Prostate gland (tissue), 2 donors: Measurements from ENCODE around the gene TEX2. TPM values are rescaled to one million over a fixed set of nuclear protein-coding genes. Genes with fewer than 3 reads are reported as not detected.

Experiments used
- DNase-seq: peaks from one replicate; pipeline ENCODE4 v3.0.0-alpha.2; 2019; ENCODE audit warnings: low spot score
- H3K27ac ChIP-seq, 2 donors: fragments of 200-600 bp; sonication (generic); 2 replicates each; pipeline ENCODE4 v1.5.1; 2017 to 2019
- H3K27me3 ChIP-seq: fragments of 200-600 bp; sonication (generic); replicated peaks from 2 replicates; pipeline ENCODE4 v1.5.1; 2019; ENCODE audit not compliant: insufficient read depth
- H3K36me3 ChIP-seq, 2 donors: fragments of 200-600 bp; sonication (generic); 1 replicate in 1 of 2; 2 replicates in 1 of 2; pipeline versions ENCODE4 v1.5.1 to v1.8.1; 2017 to 2019
- H3K4me1 ChIP-seq: fragments of 200-600 bp; sonication (generic); replicated peaks from 2 replicates; pipeline ENCODE4 v1.5.1; 2019
- H3K4me3 ChIP-seq, 2 donors: fragments of 200-600 bp; sonication (generic); 2 replicates each; pipeline ENCODE4 v1.5.1; 2017 to 2019
- H3K9me3 ChIP-seq: fragments of 200-600 bp; sonication (generic); 2 replicates; pipeline ENCODE4 v1.5.1; 2017
- CTCF ChIP-seq, 4 experiments: fragments of 200-600 bp in 2 of 4; fragments of 450-650 bp in 2 of 4; sonication (generic) in 2 of 4; IDR thresholded peaks; 1 replicate in 3 of 4; 2 replicates in 1 of 4; pipeline ENCODE4 v1.5.1; 2016 to 2019; ENCODE audit warnings: antibody characterized with exemption in 4 of 4, mild to moderate bottlenecking in 2 of 4, moderate library complexity in 2 of 4
- POLR2A ChIP-seq: fragments of 450-650 bp; IDR thresholded peaks from one replicate; pipeline ENCODE4 v1.6.1; 2016; ENCODE audit warnings: antibody characterized with exemption, mild to moderate bottlenecking
- POLR2AphosphoS5 ChIP-seq: sonication (generic); formaldehyde crosslinking; IDR thresholded peaks from one replicate; pipeline ENCODE4 v1.6.1; 2017; ENCODE audit warnings: antibody characterized with exemption
- WGBS: methylation state at CpG from one replicate; pipeline ENCODE4 v1.1.5; 2018; 5-methylcytosine and 5-hydroxymethylcytosine counted together
- intact Hi-C: fragments of 100-400 bp; cut with DNase I; formaldehyde crosslinking; loops from one replicate; pipeline ENCODE4 v1.14.2; 2022
- total RNA-seq, 2 donors: library from RNA; depleted of rRNA; stranded (reverse); fragments of >200 nt; gene quantifications; one replicate each; pipeline ENCODE4 v1.1.0, GENCODE V29; 2016

TEX2 gene
- total RNA-seq, 2 donors from 2014 or later, result 31.3 to 43.8 TPM

GRCh38 chr17:64196601-64197000 lies 66.5 kb downstream of the TEX2 start:
- intact Hi-C loops, result no loop called here
- Histone ChIP-seq H3K27ac (no peak overlapping the region), H3K4me1 (no peaks in the 10 kb centered on the region), H3K4me3 (no peak overlapping the region), H3K27me3 (no peaks in the 10 kb centered on the region), H3K36me3 (no peaks in the 10 kb centered on the region), H3K9me3 (no peaks in the 10 kb centered on the region)
- TF ChIP-seq POLR2A, result no peak
- no peak for TF ChIP-seq POLR2AphosphoS5
- no peak for TF ChIP-seq CTCF (IDR thresholded peaks at IDR 0.05)
- 95% methylated on average over 4 of the region's 4 CpGs for WGBS
- no peak for DNase-seq

GRCh38 chr17:64193561-64193960 lies 69.5 kb downstream of the TEX2 start:
- no peaks in the 10 kb centered on the region for H3K36me3 ChIP-seq
- WGBS, result 95% methylated on average over 9 of the region's 9 CpGs

GRCh38 chr17:64192589-64192988 lies 70.5 kb downstream of the TEX2 start:
- Histone ChIP-seq H3K9me3 (no peaks in the 10 kb centered on the region), H3K4me1 (no peaks in the 10 kb centered on the region), H3K27ac (no peak overlapping the region), H3K36me3 (no peaks in the 10 kb centered on the region), H3K27me3 (no peaks in the 10 kb centered on the region), H3K4me3 (no peak overlapping the region)
- 62% methylated on average over 3 of the region's 3 CpGs for WGBS
- no peak for DNase-seq
- TF ChIP-seq POLR2A (no peak), CTCF (IDR thresholded peaks at IDR 0.05) (no peak), POLR2AphosphoS5 (no peak)
- intact Hi-C loops, result no loop called here

More at GRCh38 chr17:64193561-64193960, 69.5 kb downstream of the TEX2 start:
- DNase-seq, result no peak
- no peaks in the 10 kb centered on the region for H3K4me1 ChIP-seq
- no peak overlapping the region for H3K4me3 ChIP-seq
- intact Hi-C loops, result no loop called here
- H3K27me3 ChIP-seq, result no peaks in the 10 kb centered on the region
- H3K27ac ChIP-seq, result no peak overlapping the region
- TF ChIP-seq CTCF (IDR thresholded peaks at IDR 0.05) (no peak), POLR2A (no peak), POLR2AphosphoS5 (no peak)
- no peaks in the 10 kb centered on the region for H3K9me3 ChIP-seq

GRCh38 chr17:64190472-64190871 lies 72.6 kb downstream of the TEX2 start:
- Histone ChIP-seq H3K4me1 (no peaks in the 10 kb centered on the region), H3K36me3 (no peaks in the 10 kb centered on the region), H3K9me3 (no peaks in the 10 kb centered on the region), H3K4me3 (no peak overlapping the region), H3K27ac (no peak overlapping the region), H3K27me3 (no peaks in the 10 kb centered on the region)
- no peak for TF ChIP-seq CTCF (IDR thresholded peaks at IDR 0.05)
- TF ChIP-seq POLR2A, result no peak
- TF ChIP-seq POLR2AphosphoS5, result no peak
- intact Hi-C loops, result no loop called here
- WGBS, result 63% methylated on average over 6 of the region's 6 CpGs
- DNase-seq, result no peak

- Histone ChIP-seq H3K27me3 (no peaks in the 10 kb centered on the region), H3K27ac (no peak overlapping the region), H3K9me3 (no peaks in the 10 kb centered on the region), H3K4me1 (no peaks in the 10 kb centered on the region), H3K36me3 (no peaks in the 10 kb centered on the region), H3K4me3 (no peak overlapping the region)
- DNase-seq, result no peak
- intact Hi-C loops, result no loop called here
- TF ChIP-seq POLR2A (no peak), POLR2AphosphoS5 (no peak), CTCF (IDR thresholded peaks at IDR 0.05) (no peak)
- 93% methylated on average over 15 of the region's 15 CpGs for WGBS
These were observed 75.0 kb downstream of the TEX2 start for GRCh38 chr17:64188088-64188487.
